Stimulated activated CD4-positive, alpha-beta T cell treated with anti-CD3 and anti-CD28 coated beads, TNF-alpha, amount 100 ng/mL, for 4 hours (primary cell): Measurements from ENCODE around the gene MON1B.

ENCODE experiments used
- DNase-seq, 3 experiments: peaks; one replicate each; pipeline ENCODE4 v3.0.0-alpha.2; 2020; ENCODE audit warnings: low read depth in 3 of 3

Gene MON1B

GRCh38 chr16:77246150-77246549 lies 55.2 kb downstream of the MON1B start:
- DNase-seq, result no peak

GRCh38 chr16:77250400-77250799 lies 59.4 kb downstream of the MON1B start:
- DNase-seq, result no peak
